ENCODE measurements around the gene ALDOB. TPM values are rescaled to one million over a fixed set of nuclear protein-coding genes. Genes with fewer than 3 reads are reported as not detected.
A peak's percentile ranks its signal among the peaks of the same experiment; 100 is the strongest.

The ALDOB gene
- total and polyA plus RNA-seq, 9 donors = 0.27 to 21.1 (median 0.68) TPM

DNA sequence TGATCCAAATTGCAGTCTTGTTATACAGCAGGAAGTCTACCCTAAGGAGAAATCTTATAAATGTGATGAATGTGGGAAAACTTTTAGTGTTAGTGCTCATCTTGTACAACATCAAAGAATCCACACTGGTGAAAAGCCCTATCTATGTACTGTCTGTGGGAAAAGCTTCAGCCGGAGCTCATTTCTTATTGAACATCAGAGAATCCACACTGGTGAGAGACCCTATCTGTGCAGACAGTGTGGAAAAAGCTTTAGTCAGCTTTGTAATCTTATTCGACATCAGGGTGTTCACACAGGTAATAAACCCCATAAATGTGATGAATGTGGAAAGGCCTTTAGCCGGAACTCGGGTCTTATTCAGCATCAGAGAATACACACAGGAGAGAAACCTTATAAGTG is 26.5 kb downstream of the ALDOB start:
- WGBS (ENCODE audit: insufficient coverage) = no CpG with 5 or more reads among the region's 4 CpGs
- Histone ChIP-seq H3K27me3 (ENCODE audit: control insufficient read depth, insufficient read depth, low read length) (no peaks in the 10 kb centered on the region), H3K4me3 (ENCODE audit: low read length) (no peak overlapping the region), H3K36me3 (ENCODE audit: control insufficient read depth, insufficient read depth, low read length) (peaks cover 40% of the 10 kb centered on the region), H3K9me3 (replicated peaks; ENCODE audit: control insufficient read depth, low read depth, low read length) (peaks cover 86% of the 10 kb centered on the region), H3K4me1 (ENCODE audit: control insufficient read depth, insufficient read depth, low read length) (no peaks in the 10 kb centered on the region), H3K27ac (ENCODE audit: low read length) (no peak overlapping the region)
- DNase-seq = no peak

- no peak for DNase-seq
- Histone ChIP-seq H3K36me3 (ENCODE audit: control insufficient read depth, insufficient read depth, low read length) (peaks cover 45% of the 10 kb centered on the region), H3K27me3 (ENCODE audit: control insufficient read depth, insufficient read depth, low read length) (no peaks in the 10 kb centered on the region), H3K27ac (ENCODE audit: low read length) (no peak overlapping the region), H3K4me3 (ENCODE audit: low read length) (no peak overlapping the region), H3K4me1 (ENCODE audit: control insufficient read depth, insufficient read depth, low read length) (no peaks in the 10 kb centered on the region), H3K9me3 (replicated peaks; ENCODE audit: control insufficient read depth, low read depth, low read length) (peaks cover 88% of the 10 kb centered on the region)
- WGBS (ENCODE audit: insufficient coverage) = no CpG with 5 or more reads among the region's 5 CpGs
These were observed 27.0 kb downstream of the ALDOB start for GRCh38 chr9:101408374-101409078.

GRCh38 chr9:101403516-101404285 is 31.9 kb downstream of the ALDOB start:
- DNase-seq = no peak
- Histone ChIP-seq H3K27me3 (ENCODE audit: control insufficient read depth, insufficient read depth, low read length) (no peaks in the 10 kb centered on the region), H3K36me3 (ENCODE audit: control insufficient read depth, insufficient read depth, low read length) (peaks cover 57% of the 10 kb centered on the region), H3K4me1 (ENCODE audit: control insufficient read depth, insufficient read depth, low read length) (peaks cover 13% of the 10 kb centered on the region), H3K27ac (ENCODE audit: low read length) (no peak overlapping the region), H3K9me3 (replicated peaks; ENCODE audit: control insufficient read depth, low read depth, low read length) (peaks cover 46% of the 10 kb centered on the region), H3K4me3 (ENCODE audit: low read length) (no peak overlapping the region)
- WGBS (ENCODE audit: insufficient coverage) = 75% methylated on average over 2 of the region's 9 CpGs

DNA sequence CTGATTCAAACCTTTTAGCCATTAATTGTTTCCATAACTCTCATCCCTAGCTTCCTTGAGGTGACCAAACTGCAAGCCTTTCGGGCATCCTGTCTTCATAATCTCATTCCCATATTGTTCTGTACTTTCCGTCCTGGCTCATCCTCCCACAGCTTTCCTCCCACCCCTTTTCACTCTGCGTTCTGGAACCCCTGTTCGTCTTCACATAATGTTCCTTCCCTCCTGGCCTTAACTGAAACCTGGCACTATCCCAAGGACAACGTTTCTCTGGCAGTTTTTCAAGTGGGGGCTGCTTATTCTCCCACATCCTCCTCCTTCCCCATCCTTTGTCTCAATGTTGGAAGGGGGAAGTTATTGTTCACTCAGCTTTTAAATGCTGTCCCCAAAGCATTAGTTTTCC is 35.5 kb downstream of the ALDOB start:
- DNase-seq = peak; percentile 43
- H3K4me3 ChIP-seq (ENCODE audit: low read length) = no peak overlapping the region
- H3K9me3 ChIP-seq (replicated peaks; ENCODE audit: control insufficient read depth, low read depth, low read length) = peaks cover 13% of the 10 kb centered on the region
- H3K27me3 ChIP-seq (ENCODE audit: control insufficient read depth, insufficient read depth, low read length) = no peaks in the 10 kb centered on the region
- H3K27ac ChIP-seq (ENCODE audit: low read length) = no peak overlapping the region
- H3K36me3 ChIP-seq (ENCODE audit: control insufficient read depth, insufficient read depth, low read length) = peaks cover 37% of the 10 kb centered on the region
- H3K4me1 ChIP-seq (ENCODE audit: control insufficient read depth, insufficient read depth, low read length) = peaks cover 17% of the 10 kb centered on the region
- 28% methylated on average over 4 of the region's 5 CpGs for WGBS (ENCODE audit: insufficient coverage)

DNA sequence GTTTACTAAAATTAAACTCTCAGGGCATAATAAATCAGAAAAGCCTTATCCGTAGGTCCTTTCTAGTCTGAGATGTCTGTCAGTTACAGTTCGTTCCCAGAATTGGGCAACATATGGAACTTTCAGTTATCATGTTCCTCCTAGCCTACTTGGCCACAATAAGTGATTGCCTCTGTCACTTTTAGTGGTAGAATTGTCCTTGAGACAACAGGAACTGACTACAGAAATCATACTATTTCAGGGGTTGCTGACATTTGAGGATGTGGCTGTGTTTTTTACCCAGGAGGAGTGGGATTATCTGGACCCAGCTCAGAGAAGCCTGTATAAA is 36.0 kb downstream of the ALDOB start:
- H3K4me1 ChIP-seq (ENCODE audit: control insufficient read depth, insufficient read depth, low read length) = peaks cover 17% of the 10 kb centered on the region
- no peaks in the 10 kb centered on the region for H3K27me3 ChIP-seq (ENCODE audit: control insufficient read depth, insufficient read depth, low read length)
- peaks cover 9% of the 10 kb centered on the region for H3K9me3 ChIP-seq (replicated peaks; ENCODE audit: control insufficient read depth, low read depth, low read length)
- peak overlapping the region; percentile 89 for H3K27ac ChIP-seq (ENCODE audit: low read length)
- H3K4me3 ChIP-seq (ENCODE audit: low read length) = peak overlapping the region; percentile 91
- peaks cover 34% of the 10 kb centered on the region for H3K36me3 ChIP-seq (ENCODE audit: control insufficient read depth, insufficient read depth, low read length)
- DNase-seq = no peak
- WGBS (ENCODE audit: insufficient coverage) = 0% methylated on average over 1 of the region's 2 CpGs

DNA sequence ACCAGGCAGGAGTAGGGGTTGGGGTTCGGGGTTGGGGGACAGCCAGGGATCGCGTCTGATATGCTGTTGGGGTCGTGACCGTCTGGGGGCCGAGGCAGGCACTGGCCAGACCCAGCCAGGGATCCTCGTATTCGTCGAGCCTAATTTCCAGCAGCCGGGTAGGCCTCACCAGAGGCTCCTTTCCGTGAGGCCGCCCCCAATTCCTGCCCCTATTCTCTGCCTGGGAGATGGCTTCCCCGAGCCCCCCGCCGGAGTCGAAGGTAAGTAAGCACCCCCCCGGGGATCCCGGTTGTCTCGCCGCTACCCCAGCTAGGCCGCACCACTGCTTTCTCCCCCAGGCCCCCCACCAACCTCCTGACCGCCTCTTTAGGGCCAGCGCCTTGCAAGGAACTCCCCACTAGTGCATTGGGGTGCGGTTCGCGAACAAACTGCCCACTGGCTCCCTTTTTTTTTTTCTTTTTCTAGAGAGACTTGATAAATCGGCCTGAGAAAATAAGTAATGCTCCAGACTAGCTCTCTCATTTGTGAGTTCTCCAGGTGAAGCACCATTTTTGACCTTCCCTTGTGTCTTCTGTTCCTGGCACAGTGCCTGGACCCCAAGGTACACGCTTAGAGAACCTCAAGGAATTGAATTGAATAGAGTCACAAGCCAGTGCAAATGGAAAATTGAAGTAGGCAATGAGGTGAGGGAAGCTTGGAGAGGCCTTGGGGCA is 36.5 kb downstream of the ALDOB start:
- Histone ChIP-seq H3K9me3 (replicated peaks; ENCODE audit: control insufficient read depth, low read depth, low read length) (peaks cover 13% of the 10 kb centered on the region), H3K36me3 (ENCODE audit: control insufficient read depth, insufficient read depth, low read length) (peaks cover 34% of the 10 kb centered on the region), H3K4me3 (ENCODE audit: low read length) (peak overlapping the region; percentile 91), H3K27me3 (ENCODE audit: control insufficient read depth, insufficient read depth, low read length) (no peaks in the 10 kb centered on the region), H3K27ac (ENCODE audit: low read length) (peak overlapping the region; percentile 89), H3K4me1 (ENCODE audit: control insufficient read depth, insufficient read depth, low read length) (peaks cover 17% of the 10 kb centered on the region)
- peak; percentile 46 for DNase-seq
- WGBS (ENCODE audit: insufficient coverage) = under 1% methylated on average over 14 of the region's 28 CpGs

DNA sequence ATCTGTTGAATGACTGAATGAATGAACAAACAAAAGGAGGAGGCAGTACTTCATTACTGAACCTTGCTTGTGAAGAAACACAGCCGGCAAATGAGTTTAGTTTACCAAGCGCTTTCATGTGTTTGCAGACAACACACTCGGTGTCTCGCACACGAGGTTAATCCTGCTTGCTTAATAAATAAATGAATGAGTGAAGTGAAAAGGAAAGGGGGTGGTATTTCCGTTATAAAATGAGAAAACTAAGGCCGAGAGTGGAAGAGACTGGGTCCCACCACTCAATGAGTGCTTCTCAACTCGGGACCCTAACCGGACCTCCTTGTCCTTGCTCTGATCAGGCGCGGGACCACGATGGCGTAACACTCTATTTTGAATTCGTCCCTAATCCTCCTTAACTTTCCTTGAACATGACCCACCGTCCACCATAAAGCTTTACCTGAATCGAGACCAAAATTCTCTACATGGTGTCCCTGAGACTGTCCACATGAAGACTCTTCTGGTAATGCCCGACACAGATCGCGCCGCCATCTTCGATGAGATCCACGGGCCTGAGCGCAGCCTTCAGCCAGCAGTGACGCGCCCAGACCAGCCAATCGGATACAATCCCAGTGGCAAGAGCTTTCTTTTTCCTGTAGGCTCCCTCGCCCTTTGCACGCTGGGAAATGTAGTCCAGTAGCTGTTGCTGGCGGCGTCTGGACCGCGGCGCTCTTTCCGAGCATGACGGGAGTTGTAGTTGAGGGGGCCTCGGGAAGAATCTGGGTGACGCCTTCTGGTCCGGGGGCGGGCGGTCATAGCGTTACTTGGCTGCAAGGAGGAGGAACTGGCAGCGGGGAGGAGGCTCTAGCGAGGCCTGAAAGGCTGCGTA is 37.3 kb downstream of the ALDOB start, which contains the start of the genes MRPL50 and ZNF189:
TSS of gene MRPL50 (minus strand) at position 551 of the 862 bp plus-strand sequence. CDS start at position 525, 26 bp downstream.
TSS of gene ZNF189 (plus strand) at position 784 of the 862 bp plus-strand sequence. CDS start 306 bp downstream, outside the sequence.
- H3K27me3 ChIP-seq (ENCODE audit: control insufficient read depth, insufficient read depth, low read length) = no peaks in the 10 kb centered on the region
- peaks cover 17% of the 10 kb centered on the region for H3K4me1 ChIP-seq (ENCODE audit: control insufficient read depth, insufficient read depth, low read length)
- H3K36me3 ChIP-seq (ENCODE audit: control insufficient read depth, insufficient read depth, low read length) = peaks cover 28% of the 10 kb centered on the region
- peaks cover 10% of the 10 kb centered on the region for H3K9me3 ChIP-seq (replicated peaks; ENCODE audit: control insufficient read depth, low read depth, low read length)
- peak within 1 kb of the TSS; percentile 91 for H3K4me3 ChIP-seq (ENCODE audit: low read length)
- WGBS (ENCODE audit: insufficient coverage) = under 1% methylated on average over 40 of the region's 44 CpGs
- peak within 1 kb of the TSS; percentile 93 for H3K27ac ChIP-seq (ENCODE audit: low read length)
- peak; percentile 100 for DNase-seq

GRCh38 chr9:101397746-101398067 is 37.9 kb downstream of the ALDOB start:
- H3K36me3 ChIP-seq (ENCODE audit: control insufficient read depth, insufficient read depth, low read length) = peaks cover 23% of the 10 kb centered on the region
- H3K4me1 ChIP-seq (ENCODE audit: control insufficient read depth, insufficient read depth, low read length) = peaks cover 17% of the 10 kb centered on the region
- WGBS (ENCODE audit: insufficient coverage) = 0% methylated on average over 2 of the region's 4 CpGs
- peak overlapping the region; percentile 74 for H3K4me3 ChIP-seq (ENCODE audit: low read length)
- H3K27me3 ChIP-seq (ENCODE audit: control insufficient read depth, insufficient read depth, low read length) = no peaks in the 10 kb centered on the region
- peak overlapping the region; percentile 93 for H3K27ac ChIP-seq (ENCODE audit: low read length)
- no peak for DNase-seq
- H3K9me3 ChIP-seq (replicated peaks; ENCODE audit: control insufficient read depth, low read depth, low read length) = peaks cover 8% of the 10 kb centered on the region

GRCh38 chr9:101394687-101395086 is 40.9 kb downstream of the ALDOB start:
- no peaks in the 10 kb centered on the region for H3K27me3 ChIP-seq (ENCODE audit: control insufficient read depth, insufficient read depth, low read length)
- peaks cover 8% of the 10 kb centered on the region for H3K9me3 ChIP-seq (replicated peaks; ENCODE audit: control insufficient read depth, low read depth, low read length)
- H3K4me3 ChIP-seq (ENCODE audit: low read length) = no peak overlapping the region
- H3K27ac ChIP-seq (ENCODE audit: low read length) = no peak overlapping the region
- peaks cover 12% of the 10 kb centered on the region for H3K36me3 ChIP-seq (ENCODE audit: control insufficient read depth, insufficient read depth, low read length)
- no peak for DNase-seq
- peaks cover 10% of the 10 kb centered on the region for H3K4me1 ChIP-seq (ENCODE audit: control insufficient read depth, insufficient read depth, low read length)
- no CpG with 5 or more reads among the region's 1 CpG for WGBS (ENCODE audit: insufficient coverage)

Measured in muscle of leg (tissue), 11 donors.